Measurements from ENCODE around the gene SLC9A9. TPM values are rescaled to one million over a fixed set of nuclear protein-coding genes. Genes with fewer than 3 reads are reported as not detected.

The SLC9A9 gene
- total RNA-seq, 1 experiment from 2014 or later = not detected

GRCh38 chr3:143295201-143296080 is 552.8 kb downstream of the SLC9A9 start:
- ChIA-PET POLR2A (no interaction called here), CTCF (no interaction called here)
- no peak for DNase-seq
- peaks cover 9% of the 10 kb centered on the region for H3K27me3 Mint-ChIP-seq (ENCODE audit: insufficient read depth, unreplicated experiment)
- Histone ChIP-seq H3K36me3 (ENCODE audit: control insufficient read depth, insufficient read depth, low read length) (no peaks in the 10 kb centered on the region), H3K27me3 (replicated peaks; ENCODE audit: control insufficient read depth, insufficient read depth, low read length) (no peaks in the 10 kb centered on the region), H3K4me3 (ENCODE audit: low read depth, low read length) (no peak overlapping the region), H3K9me3 (no peaks in the 10 kb centered on the region), H3K4me1 (no peaks in the 10 kb centered on the region)
- H3K4me1 Mint-ChIP-seq (ENCODE audit: low read depth, unreplicated experiment) = no peaks in the 10 kb centered on the region
- H3K9me3 Mint-ChIP-seq (ENCODE audit: unreplicated experiment) = no peaks in the 10 kb centered on the region
- H3K27ac Mint-ChIP-seq (ENCODE audit: unreplicated experiment) = no peak overlapping the region
- no peak overlapping the region for H3K4me3 Mint-ChIP-seq (ENCODE audit: unreplicated experiment)
- TF ChIP-seq, protein P1, sequence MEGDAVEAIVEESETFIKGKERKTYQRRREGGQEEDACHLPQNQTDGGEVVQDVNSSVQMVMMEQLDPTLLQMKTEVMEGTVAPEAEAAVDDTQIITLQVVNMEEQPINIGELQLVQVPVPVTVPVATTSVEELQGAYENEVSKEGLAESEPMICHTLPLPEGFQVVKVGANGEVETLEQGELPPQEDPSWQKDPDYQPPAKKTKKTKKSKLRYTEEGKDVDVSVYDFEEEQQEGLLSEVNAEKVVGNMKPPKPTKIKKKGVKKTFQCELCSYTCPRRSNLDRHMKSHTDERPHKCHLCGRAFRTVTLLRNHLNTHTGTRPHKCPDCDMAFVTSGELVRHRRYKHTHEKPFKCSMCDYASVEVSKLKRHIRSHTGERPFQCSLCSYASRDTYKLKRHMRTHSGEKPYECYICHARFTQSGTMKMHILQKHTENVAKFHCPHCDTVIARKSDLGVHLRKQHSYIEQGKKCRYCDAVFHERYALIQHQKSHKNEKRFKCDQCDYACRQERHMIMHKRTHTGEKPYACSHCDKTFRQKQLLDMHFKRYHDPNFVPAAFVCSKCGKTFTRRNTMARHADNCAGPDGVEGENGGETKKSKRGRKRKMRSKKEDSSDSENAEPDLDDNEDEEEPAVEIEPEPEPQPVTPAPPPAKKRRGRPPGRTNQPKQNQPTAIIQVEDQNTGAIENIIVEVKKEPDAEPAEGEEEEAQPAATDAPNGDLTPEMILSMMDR (IDR thresholded peaks at IDR 0.05; ENCODE audit: insufficient read depth in 1 of 2, low read depth in 1 of 2, low read length in 1 of 2, severe bottlenecking in 1 of 2, unreplicated experiment in 1 of 2) = no peak
- BruUV-seq (replicated peaks) = no TSS peak
- intact Hi-C loops (cut with micrococcal nuclease; ENCODE audit: unreplicated experiment) = no loop called here
- H3K36me3 Mint-ChIP-seq (ENCODE audit: insufficient read depth, unreplicated experiment) = no peaks in the 10 kb centered on the region

GRCh38 chr3:143294188-143294587 is 554.1 kb downstream of the SLC9A9 start:
- Mint-ChIP-seq H3K9me3 (ENCODE audit: unreplicated experiment) (no peaks in the 10 kb centered on the region), H3K27ac (ENCODE audit: unreplicated experiment) (no peak overlapping the region), H3K4me1 (ENCODE audit: low read depth, unreplicated experiment) (no peaks in the 10 kb centered on the region), H3K27me3 (ENCODE audit: insufficient read depth, unreplicated experiment) (peaks cover 16% of the 10 kb centered on the region), H3K4me3 (ENCODE audit: unreplicated experiment) (no peak overlapping the region), H3K36me3 (ENCODE audit: insufficient read depth, unreplicated experiment) (no peaks in the 10 kb centered on the region)
- no peaks in the 10 kb centered on the region for H3K4me1 ChIP-seq
- no TSS peak for BruUV-seq (replicated peaks)
- intact Hi-C loops (cut with micrococcal nuclease; ENCODE audit: unreplicated experiment) = no loop called here
- no peaks in the 10 kb centered on the region for H3K36me3 ChIP-seq (ENCODE audit: control insufficient read depth, insufficient read depth, low read length)
- DNase-seq = no peak
- ChIA-PET POLR2A (no interaction called here), CTCF (no interaction called here)
- no peak overlapping the region for H3K4me3 ChIP-seq (ENCODE audit: low read depth, low read length)
- TF ChIP-seq, protein P1 (IDR thresholded peaks at IDR 0.05; ENCODE audit: insufficient read depth in 1 of 2, low read depth in 1 of 2, low read length in 1 of 2, severe bottlenecking in 1 of 2, unreplicated experiment in 1 of 2) = no peak
- H3K27me3 ChIP-seq (replicated peaks; ENCODE audit: control insufficient read depth, insufficient read depth, low read length) = no peaks in the 10 kb centered on the region
- H3K9me3 ChIP-seq = no peaks in the 10 kb centered on the region

DNA sequence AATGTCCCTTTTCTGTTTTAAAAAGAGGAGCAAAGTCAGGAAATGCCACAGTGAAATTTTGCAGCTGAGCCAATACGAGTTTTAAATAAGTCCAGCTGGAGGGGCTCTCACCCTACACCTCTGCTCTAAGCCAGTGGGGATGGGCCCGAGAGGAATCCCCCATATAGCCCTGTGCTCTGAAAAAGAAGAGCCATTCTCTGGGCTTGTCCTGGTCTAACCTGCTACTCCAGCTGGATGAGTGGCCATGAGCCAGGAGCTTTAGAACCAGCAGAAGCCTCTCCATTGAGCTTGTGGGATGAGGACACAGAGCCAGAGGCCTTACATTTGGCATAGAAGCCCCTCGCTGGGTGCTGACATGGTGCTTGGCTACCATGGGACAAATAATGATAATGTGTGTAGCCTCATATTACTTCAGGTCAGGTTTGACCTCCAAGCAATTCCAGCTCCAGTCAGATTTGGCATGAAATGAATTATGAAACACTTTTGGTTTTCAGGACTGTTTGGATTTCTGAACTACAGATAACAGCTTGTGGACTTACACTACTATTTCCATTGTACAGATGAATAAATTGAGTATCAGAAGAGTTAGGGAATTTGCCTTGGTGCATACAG is 556.3 kb downstream of the SLC9A9 start:
- no peak overlapping the region for H3K4me3 ChIP-seq (ENCODE audit: low read depth, low read length)
- H3K27me3 ChIP-seq (replicated peaks; ENCODE audit: control insufficient read depth, insufficient read depth, low read length) = no peaks in the 10 kb centered on the region
- BruUV-seq (replicated peaks) = no TSS peak
- TF ChIP-seq, protein P1 (IDR thresholded peaks at IDR 0.05; ENCODE audit: insufficient read depth in 1 of 2, low read depth in 1 of 2, low read length in 1 of 2, severe bottlenecking in 1 of 2, unreplicated experiment in 1 of 2) = no peak
- CTCF ChIA-PET = no interaction called here
- no peak overlapping the region for H3K27ac Mint-ChIP-seq (ENCODE audit: unreplicated experiment)
- no peaks in the 10 kb centered on the region for H3K36me3 ChIP-seq (ENCODE audit: control insufficient read depth, insufficient read depth, low read length)
- H3K27me3 Mint-ChIP-seq (ENCODE audit: insufficient read depth, unreplicated experiment) = peaks cover 11% of the 10 kb centered on the region
- POLR2A ChIA-PET = no interaction called here
- no peaks in the 10 kb centered on the region for H3K4me1 Mint-ChIP-seq (ENCODE audit: low read depth, unreplicated experiment)
- no peaks in the 10 kb centered on the region for H3K9me3 ChIP-seq
- intact Hi-C loops (cut with micrococcal nuclease; ENCODE audit: unreplicated experiment) = no loop called here
- no peaks in the 10 kb centered on the region for H3K36me3 Mint-ChIP-seq (ENCODE audit: insufficient read depth, unreplicated experiment)
- H3K9me3 Mint-ChIP-seq (ENCODE audit: unreplicated experiment) = no peaks in the 10 kb centered on the region
- DNase-seq = no peak
- no peaks in the 10 kb centered on the region for H3K4me1 ChIP-seq
- no peak overlapping the region for H3K4me3 Mint-ChIP-seq (ENCODE audit: unreplicated experiment)
